OCI-LY3 (cell line): Measurements from ENCODE around the gene RAX2.
"Not testable (repeated sequence)": the region's sequence is repeated elsewhere in the genome, so short reads cannot be mapped to it uniquely, and the experiment has no call there.

Experiments
- H2AFZ ChIP-seq: fragments of 200-600, 300-600 bp; shearing (Covaris generic); 2 replicates; pipeline ENCODE4 v1.6.0; 2014; ENCODE audit warnings: antibody characterized with exemption, low read depth, low read length
- H3K27ac ChIP-seq: fragments of 200-600, 300-600 bp; sonication (generic); 2 replicates; pipeline ENCODE4 v1.5.1; 2014; ENCODE audit warnings: mild to moderate bottlenecking, low read length, moderate library complexity, mixed read lengths
- H3K27me3 ChIP-seq: fragments of 200-600, 300-600 bp; sonication (generic); 2 replicates; pipeline ENCODE4 v1.6.1; 2014; ENCODE audit warnings: low read depth, low read length, mixed read lengths
- H3K36me3 ChIP-seq: fragments of 200-600, 300-600 bp; sonication (generic); replicated peaks from 2 replicates; pipeline ENCODE3; 2014; ENCODE audit warnings: low read depth, low read length, mixed read lengths
- H3K4me1 ChIP-seq: fragments of 300-600, 200-600 bp; sonication (generic); 2 replicates; pipeline ENCODE4 v1.6.1; 2014; ENCODE audit warnings: low read length, mixed read lengths
- H3K4me2 ChIP-seq: fragments of 200-600, 300-600 bp; sonication (generic); 2 replicates; pipeline ENCODE4 v1.6.1; 2014; ENCODE audit warnings: low read length, mixed read lengths
- H3K4me3 ChIP-seq: fragments of 300-600, 200-600 bp; sonication (generic); 2 replicates; pipeline ENCODE4 v1.5.1; 2014; ENCODE audit warnings: antibody characterized with exemption, mild to moderate bottlenecking, low read length, moderate library complexity
- H3K79me2 ChIP-seq: fragments of 300-600, 200-600 bp; shearing (Covaris generic); 2 replicates; pipeline ENCODE4 v1.6.1; 2014; ENCODE audit warnings: mild to moderate bottlenecking, low read length, mixed read lengths
- H3K9ac ChIP-seq: fragments of 300-600, 200-600 bp; shearing (Covaris generic); 2 replicates; pipeline ENCODE4 v1.6.0; 2014; ENCODE audit warnings: mild to moderate bottlenecking, low read length, moderate library complexity
- H3K9me3 ChIP-seq: fragments of 200-600, 300-600 bp; shearing (Covaris generic); 2 replicates; pipeline ENCODE4 v1.6.1; 2014; ENCODE audit warnings: low read length, mixed read lengths; ENCODE audit not compliant: insufficient read depth
- H4K20me1 ChIP-seq: fragments of 200-600, 300-600 bp; sonication (generic); 2 replicates; pipeline ENCODE4 v1.6.1; 2016; ENCODE audit warnings: low read length, mixed read lengths; ENCODE audit not compliant: insufficient read depth
- CTCF ChIP-seq: fragments of 200-600, 300-600 bp; sonication (generic); IDR thresholded peaks from 2 replicates; pipeline ENCODE4 v1.5.1; 2014; ENCODE audit warnings: antibody characterized with exemption, low read length, low read depth
- EZH2phosphoT487 ChIP-seq: fragments of 200-600 bp; shearing (Covaris generic); IDR thresholded peaks from 2 replicates; pipeline ENCODE4 v1.6.1; 2018; ENCODE audit warnings: antibody characterized with exemption, mixed run types, low read depth

Gene RAX2

GRCh38 chr19:3818466-3818865, 46.4 kb upstream of the RAX2 start:
- Histone ChIP-seq H3K27ac (no peak overlapping the region), H3K9me3 (no peaks in the 10 kb centered on the region), H4K20me1 (no peaks in the 10 kb centered on the region), H3K4me2 (no peak overlapping the region), H3K4me3 (no peak overlapping the region), H3K36me3 (no peaks in the 10 kb centered on the region), H3K4me1 (no peaks in the 10 kb centered on the region), H2AFZ (no peak overlapping the region), H3K9ac (no peak overlapping the region), H3K27me3 (no peaks in the 10 kb centered on the region; the same call in 1 of the 2 replicates), H3K79me2 (no peaks in the 10 kb centered on the region)
- TF ChIP-seq EZH2phosphoT487 (no peak), CTCF (no peak)

GRCh38 chr19:3817761-3818160, 45.7 kb upstream of the RAX2 start:
- no peak overlapping the region for H3K4me2 ChIP-seq
- no peak overlapping the region for H2AFZ ChIP-seq
- no peaks in the 10 kb centered on the region; the same call in 1 of the 2 replicates for H3K27me3 ChIP-seq
- H3K36me3 ChIP-seq, result no peaks in the 10 kb centered on the region
- H4K20me1 ChIP-seq, result no peaks in the 10 kb centered on the region
- H3K79me2 ChIP-seq, result no peaks in the 10 kb centered on the region
- no peaks in the 10 kb centered on the region for H3K9me3 ChIP-seq
- no peak for TF ChIP-seq EZH2phosphoT487
- TF ChIP-seq CTCF, result no peak
- H3K4me1 ChIP-seq, result no peaks in the 10 kb centered on the region
- no peak overlapping the region for H3K4me3 ChIP-seq
- H3K27ac ChIP-seq, result no peak overlapping the region
- H3K9ac ChIP-seq, result no peak overlapping the region

GRCh38 chr19:3816566-3817218, 44.7 kb upstream of the RAX2 start:
- H3K79me2 ChIP-seq, result no peaks in the 10 kb centered on the region
- no peak overlapping the region for H3K27ac ChIP-seq
- TF ChIP-seq EZH2phosphoT487, result no peak
- no peaks in the 10 kb centered on the region for H3K4me1 ChIP-seq
- no peak overlapping the region for H3K4me3 ChIP-seq
- H3K27me3 ChIP-seq, result no peaks in the 10 kb centered on the region; the same call in 1 of the 2 replicates
- H2AFZ ChIP-seq, result no peak overlapping the region
- no peak overlapping the region for H3K4me2 ChIP-seq
- H4K20me1 ChIP-seq, result no peaks in the 10 kb centered on the region
- H3K9ac ChIP-seq, result no peak overlapping the region
- no peaks in the 10 kb centered on the region for H3K9me3 ChIP-seq
- no peaks in the 10 kb centered on the region for H3K36me3 ChIP-seq

GRCh38 chr19:3816148-3816547, 44.1 kb upstream of the RAX2 start:
- H3K79me2 ChIP-seq, H3K9me3 ChIP-seq, H3K27me3 ChIP-seq, H3K4me3 ChIP-seq, H3K9ac ChIP-seq, H3K36me3 ChIP-seq, H3K4me2 ChIP-seq, H4K20me1 ChIP-seq, H3K4me1 ChIP-seq, H2AFZ ChIP-seq, H3K27ac ChIP-seq: not testable (repeated sequence)

GRCh38 chr19:3814648-3815047, 42.6 kb upstream of the RAX2 start:
- no peaks in the 10 kb centered on the region for H3K9me3 ChIP-seq
- H4K20me1 ChIP-seq, result no peaks in the 10 kb centered on the region
- H3K27me3 ChIP-seq, result no peaks in the 10 kb centered on the region; the same call in 1 of the 2 replicates
- no peak overlapping the region for H3K4me2 ChIP-seq
- no peak overlapping the region for H2AFZ ChIP-seq
- no peak overlapping the region for H3K9ac ChIP-seq
- H3K79me2 ChIP-seq, result no peaks in the 10 kb centered on the region
- H3K27ac ChIP-seq, result no peak overlapping the region
- TF ChIP-seq CTCF (no peak), EZH2phosphoT487 (no peak)
- H3K36me3 ChIP-seq, result no peaks in the 10 kb centered on the region
- H3K4me1 ChIP-seq, result peaks cover 17% of the 10 kb centered on the region
- no peak overlapping the region for H3K4me3 ChIP-seq
